ENCODE data around the gene VPS13C. TPM values are rescaled to one million over a fixed set of nuclear protein-coding genes. Genes with fewer than 3 reads are reported as not detected.

Gene VPS13C
- total and polyA plus RNA-seq, 8 donors, result 8.8 to 49.6 (median 27.9) TPM

DNA sequence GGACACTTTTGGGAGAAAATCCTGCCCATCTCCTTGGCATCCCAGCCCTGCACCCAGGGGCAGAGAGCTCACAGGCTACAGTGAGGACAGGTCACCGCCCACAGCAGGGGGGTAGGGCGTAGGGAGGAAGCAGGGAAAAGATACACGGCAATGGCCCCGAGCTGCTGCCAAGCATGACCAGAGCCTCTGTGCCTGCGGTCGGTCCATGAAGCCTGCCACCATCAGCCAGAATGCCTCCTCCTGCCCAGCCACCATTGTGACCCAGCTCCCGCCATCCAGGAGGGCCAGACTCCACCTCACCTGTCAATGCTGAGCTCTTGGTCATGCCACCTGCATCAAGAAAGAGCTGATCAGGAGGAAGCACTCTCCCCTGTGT is 230.7 kb downstream of the VPS13C start:
- intact Hi-C loops (cut with DNase I), result no loop called here
- ATAC-seq, result peak in 2 of 4 donors; percentile 37 to 53

DNA sequence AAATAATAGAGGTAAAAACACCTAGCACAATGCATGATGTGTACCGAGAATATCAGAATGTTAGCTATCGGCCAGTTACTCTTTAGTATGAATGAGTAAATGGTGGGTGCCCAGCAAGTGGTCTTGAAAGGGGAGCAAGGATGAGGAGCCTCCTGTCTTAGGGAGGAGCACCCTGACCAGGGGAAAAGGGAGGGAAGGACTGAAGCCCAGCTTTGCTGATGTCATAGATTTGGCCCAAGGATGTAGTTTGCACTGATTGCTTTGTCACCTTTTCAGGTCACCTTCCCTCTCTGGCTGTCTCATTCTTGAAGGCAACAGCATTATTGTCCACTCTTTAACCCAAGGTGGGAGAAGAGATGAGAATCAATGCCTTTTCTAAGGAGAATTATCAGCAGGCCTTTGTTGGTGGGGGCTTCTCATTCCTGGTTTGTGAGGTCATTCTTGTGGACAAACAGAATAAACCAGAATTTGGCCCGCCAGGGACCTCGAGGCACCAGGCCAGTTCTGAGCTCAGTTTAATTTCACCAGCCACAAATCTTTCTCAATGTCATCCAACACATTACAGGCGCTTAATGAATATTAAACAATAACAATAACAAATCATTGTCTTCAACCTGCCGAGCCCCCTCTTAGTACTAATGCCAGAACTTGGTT is 231.3 kb downstream of the VPS13C start:
- Histone ChIP-seq H3K4me3 (no peak overlapping the region), H3K9me3 (no peaks in the 10 kb centered on the region), H3K27me3 (no peaks in the 10 kb centered on the region), H3K27ac (peak overlapping the region in 1 of 4 donors; percentile 4), H3K4me1 (no peaks in the 10 kb centered on the region), H3K36me3 (no peaks in the 10 kb centered on the region)
- TF ChIP-seq, protein P1, sequence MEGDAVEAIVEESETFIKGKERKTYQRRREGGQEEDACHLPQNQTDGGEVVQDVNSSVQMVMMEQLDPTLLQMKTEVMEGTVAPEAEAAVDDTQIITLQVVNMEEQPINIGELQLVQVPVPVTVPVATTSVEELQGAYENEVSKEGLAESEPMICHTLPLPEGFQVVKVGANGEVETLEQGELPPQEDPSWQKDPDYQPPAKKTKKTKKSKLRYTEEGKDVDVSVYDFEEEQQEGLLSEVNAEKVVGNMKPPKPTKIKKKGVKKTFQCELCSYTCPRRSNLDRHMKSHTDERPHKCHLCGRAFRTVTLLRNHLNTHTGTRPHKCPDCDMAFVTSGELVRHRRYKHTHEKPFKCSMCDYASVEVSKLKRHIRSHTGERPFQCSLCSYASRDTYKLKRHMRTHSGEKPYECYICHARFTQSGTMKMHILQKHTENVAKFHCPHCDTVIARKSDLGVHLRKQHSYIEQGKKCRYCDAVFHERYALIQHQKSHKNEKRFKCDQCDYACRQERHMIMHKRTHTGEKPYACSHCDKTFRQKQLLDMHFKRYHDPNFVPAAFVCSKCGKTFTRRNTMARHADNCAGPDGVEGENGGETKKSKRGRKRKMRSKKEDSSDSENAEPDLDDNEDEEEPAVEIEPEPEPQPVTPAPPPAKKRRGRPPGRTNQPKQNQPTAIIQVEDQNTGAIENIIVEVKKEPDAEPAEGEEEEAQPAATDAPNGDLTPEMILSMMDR (IDR thresholded peaks at IDR 0.05), result no peak
- DNase-seq (no peak), FAIRE-seq (no peak), ATAC-seq (peak in 2 of 4 donors; percentile 11 to 42)
- intact Hi-C loops (cut with DNase I), result no loop called here
- WGBS, 2 donors, result 68 to 74% methylated on average over 6 of the region's 6 CpGs

More for the DNA sequence above, 230.7 kb downstream of the VPS13C start:
- Histone ChIP-seq H3K4me1 (no peaks in the 10 kb centered on the region), H3K4me3 (no peak overlapping the region), H3K27me3 (no peaks in the 10 kb centered on the region), H3K36me3 (no peaks in the 10 kb centered on the region), H3K27ac (no peak overlapping the region), H3K9me3 (no peaks in the 10 kb centered on the region)
- DNase-seq (peak in 1 of 6 donors; percentile 20), FAIRE-seq (no peak)
- TF ChIP-seq, protein P1 (IDR thresholded peaks at IDR 0.05), result no peak
- 72 to 73% methylated on average over 7 of the region's 7 CpGs for WGBS, 2 donors

DNA sequence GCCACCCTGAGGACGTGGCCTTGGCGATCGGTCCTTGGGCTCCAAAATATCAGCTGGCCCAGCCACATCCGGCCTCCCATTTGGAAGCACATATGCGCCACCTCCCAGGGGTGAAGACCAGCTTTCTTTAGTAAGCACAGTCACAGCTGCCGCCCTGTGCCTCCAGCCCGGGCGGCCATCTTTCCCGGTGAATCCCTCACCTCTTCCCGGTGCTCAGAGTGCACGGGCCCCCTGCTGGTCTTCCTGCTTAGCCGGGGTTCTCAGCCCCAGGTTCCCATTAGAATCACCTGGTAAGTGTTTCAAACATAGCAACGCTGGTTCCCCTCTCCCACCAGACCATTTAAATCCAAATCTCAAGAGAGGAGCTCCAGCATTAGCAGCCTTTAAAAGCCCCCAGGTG is 232.2 kb downstream of the VPS13C start:
- WGBS, 2 donors, result 80 to 85% methylated on average over 13 of the region's 13 CpGs
- intact Hi-C loops (cut with DNase I), result no loop called here
- H3K36me3 ChIP-seq, result no peaks in the 10 kb centered on the region
- H3K9me3 ChIP-seq, result no peaks in the 10 kb centered on the region
- DNase-seq, result no peak
- no peak for FAIRE-seq
- no peaks in the 10 kb centered on the region for H3K27me3 ChIP-seq
- no peak for ATAC-seq
- TF ChIP-seq, protein P1 (IDR thresholded peaks at IDR 0.05), result no peak
- H3K4me1 ChIP-seq, result no peaks in the 10 kb centered on the region
- H3K27ac ChIP-seq, result no peak overlapping the region
- no peak overlapping the region for H3K4me3 ChIP-seq

DNA sequence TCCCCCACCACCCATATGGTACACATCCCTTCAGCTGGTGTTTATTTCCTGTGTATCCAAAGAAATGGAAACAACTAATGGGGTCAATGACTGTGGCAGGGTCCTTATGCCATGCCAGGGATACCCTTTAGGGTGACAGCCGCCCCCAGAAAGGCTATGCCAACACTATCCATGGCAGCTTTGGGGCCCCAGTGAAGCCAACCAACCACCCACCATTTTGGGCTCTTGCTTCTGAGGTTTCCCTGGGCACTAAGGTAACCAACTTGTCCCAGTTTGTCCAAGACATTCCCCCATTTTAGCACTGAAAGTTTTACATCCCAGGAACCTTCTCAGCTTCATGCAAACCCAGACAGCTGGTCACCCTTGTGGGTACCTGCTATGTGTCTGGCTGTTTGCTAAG is 233.1 kb downstream of the VPS13C start:
- ATAC-seq (no peak), FAIRE-seq (no peak), DNase-seq (no peak)
- intact Hi-C loops (cut with DNase I), result no loop called here
- Histone ChIP-seq H3K4me3 (no peak overlapping the region), H3K27me3 (no peaks in the 10 kb centered on the region), H3K4me1 (no peaks in the 10 kb centered on the region), H3K27ac (no peak overlapping the region), H3K9me3 (no peaks in the 10 kb centered on the region), H3K36me3 (no peaks in the 10 kb centered on the region)
- WGBS, 2 donors, result 86 to 90% methylated on average over 1 of the region's 1 CpG
- TF ChIP-seq, protein P1 (IDR thresholded peaks at IDR 0.05), result no peak

DNA sequence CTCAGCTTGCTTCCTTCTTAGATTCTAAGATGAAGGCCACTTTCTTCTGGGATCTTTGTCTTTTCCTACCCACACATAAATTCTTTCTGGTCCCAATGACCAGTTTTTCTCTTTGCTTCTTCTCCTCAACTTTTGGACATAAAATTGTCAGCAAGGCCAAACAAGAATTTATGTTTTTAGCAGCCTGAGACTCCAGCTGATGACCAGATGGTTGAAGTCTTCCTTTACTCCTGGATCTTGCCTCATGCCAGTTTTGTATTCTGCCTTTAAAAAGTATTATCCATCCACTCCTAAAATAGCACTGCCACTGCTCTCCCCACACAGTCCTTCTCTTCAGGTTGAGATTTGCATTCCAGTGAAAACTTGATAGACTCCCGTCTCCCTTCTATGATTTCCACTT is 236.0 kb downstream of the VPS13C start:
- H3K4me3 ChIP-seq, result no peak overlapping the region
- TF ChIP-seq, protein P1 (IDR thresholded peaks at IDR 0.05), result no peak

More for the DNA sequence above, 236.0 kb downstream of the VPS13C start:
- 0 to 50% methylated on average over 1 of the region's 1 CpG for WGBS, 2 donors
- Histone ChIP-seq H3K9me3 (no peaks in the 10 kb centered on the region), H3K27me3 (peaks cover 0 to 3% (median 0%) of the 10 kb centered on the region in 4 donors), H3K4me1 (no peaks in the 10 kb centered on the region), H3K27ac (no peak overlapping the region), H3K36me3 (no peaks in the 10 kb centered on the region)
- DNase-seq (no peak), FAIRE-seq (no peak), ATAC-seq (no peak)
- intact Hi-C loops (cut with DNase I), result no loop called here
